Brain microvascular endothelial cell (primary cell): ENCODE results near the gene NQO1.

Source experiments
- DNase-seq: peaks from one replicate; pipeline ENCODE4 v3.0.0-alpha.2; 2020
- H3K27ac ChIP-seq: fragments of 250-450 bp; sonication (Bioruptor Pico); 2 replicates; pipeline ENCODE4 v1.5.1; 2020; ENCODE audit warnings: mild to moderate bottlenecking, moderate library complexity
- H3K27me3 ChIP-seq: fragments of 250-450 bp; sonication (Bioruptor Pico); replicated peaks from 2 replicates; pipeline ENCODE4 v1.5.1; 2020; ENCODE audit warnings: mild to moderate bottlenecking
- H3K36me3 ChIP-seq: fragments of 250-450 bp; sonication (Bioruptor Pico); replicated peaks from 2 replicates; pipeline ENCODE4 v1.5.1; 2020; ENCODE audit warnings: mild to moderate bottlenecking
- H3K4me3 ChIP-seq: 2 replicates; pipeline ENCODE4 v1.5.1; 2011; ENCODE audit warnings: low read depth, mild to moderate bottlenecking, control low read depth, low read length, moderate library complexity
- CTCF ChIP-seq: IDR thresholded peaks from 2 replicates; pipeline ENCODE4 v1.5.1; 2011; ENCODE audit warnings: low read depth, mild to moderate bottlenecking, moderate library complexity, low read length, control low read depth, inconsistent platforms; ENCODE audit errors: missing control alignments
- in situ Hi-C: cut with HindIII; loops from 2 replicates; pipeline ENCODE4 v1.10.0; 2017; ENCODE audit warnings: low sequenced_read_pairs, low pct_ligation_motif_present

NQO1 gene

GRCh38 chr16:69693916-69694315 is 32.4 kb downstream of the NQO1 start:
- TF ChIP-seq CTCF = no peak
- no peak overlapping the region for H3K4me3 ChIP-seq
- DNase-seq = no peak
- in situ Hi-C loops = no loop called here
- peaks cover 55% of the 10 kb centered on the region for H3K36me3 ChIP-seq
- no peaks in the 10 kb centered on the region for H3K27me3 ChIP-seq
- no peak overlapping the region for H3K27ac ChIP-seq

- peak; percentile 25 for DNase-seq
- no peak for TF ChIP-seq CTCF
- H3K4me3 ChIP-seq = no peak overlapping the region
- peaks cover 51% of the 10 kb centered on the region for H3K36me3 ChIP-seq
- H3K27me3 ChIP-seq = no peaks in the 10 kb centered on the region
- in situ Hi-C loops = no loop called here
- H3K27ac ChIP-seq = no peak overlapping the region
Measured at GRCh38 chr16:69691980-69692911, 34.1 kb downstream of the NQO1 start.

- in situ Hi-C loops = no loop called here
- no peak for TF ChIP-seq CTCF
- H3K36me3 ChIP-seq = peaks cover 43% of the 10 kb centered on the region
Measured at GRCh38 chr16:69688589-69688988, 37.8 kb downstream of the NQO1 start.

GRCh38 chr16:69680358-69680757 is 46.0 kb downstream of the NQO1 start:
- no peak for DNase-seq
- in situ Hi-C loops = no loop called here
- peaks cover 44% of the 10 kb centered on the region for H3K36me3 ChIP-seq
- no peak overlapping the region for H3K27ac ChIP-seq
- H3K27me3 ChIP-seq = no peaks in the 10 kb centered on the region
- no peak for TF ChIP-seq CTCF
- H3K4me3 ChIP-seq = no peak overlapping the region

More at GRCh38 chr16:69688589-69688988, 37.8 kb downstream of the NQO1 start:
- no peak overlapping the region for H3K27ac ChIP-seq
- no peak overlapping the region for H3K4me3 ChIP-seq
- DNase-seq = no peak
- no peaks in the 10 kb centered on the region for H3K27me3 ChIP-seq

GRCh38 chr16:69672998-69673713 is 53.2 kb downstream of the NQO1 start:
- in situ Hi-C loops = loop anchor here (25.0 kb wide), 1 partner anchor 261 kb away; the partner anchor contains the start of gene CYB5B
- Histone ChIP-seq H3K27ac (no peak overlapping the region), H3K27me3 (no peaks in the 10 kb centered on the region), H3K4me3 (no peak overlapping the region), H3K36me3 (peaks cover 34% of the 10 kb centered on the region)
- no peak for TF ChIP-seq CTCF
- DNase-seq = no peak
